Astrocyte (in vitro differentiated cells and primary cell): Measurements from ENCODE around the gene RNF145. TPM values are rescaled to one million over a fixed set of nuclear protein-coding genes. Genes with fewer than 3 reads are reported as not detected.

ENCODE experiments used
- DNase-seq: peaks from one replicate; pipeline ENCODE4 v3.0.0-alpha.2; 2010; ENCODE audit warnings: low read depth
- FAIRE-seq: peaks from 2 replicates; lab custom pipeline; 2011; peaks lifted over from hg19 to GRCh38; lab: Jason Lieb, UNC
- H2AFZ ChIP-seq: 2 replicates; pipeline ENCODE4 v1.6.0; 2012; ENCODE audit warnings: low read depth, low read length, inconsistent platforms
- H3K27ac ChIP-seq: 2 replicates; pipeline ENCODE4 v1.5.1; 2011; ENCODE audit warnings: low read depth, low read length, inconsistent platforms
- H3K27me3 ChIP-seq: 2 replicates; pipeline ENCODE4 v1.6.0; 2011; ENCODE audit warnings: low read length, inconsistent platforms; ENCODE audit not compliant: insufficient read depth
- H3K36me3 ChIP-seq: 2 replicates; pipeline ENCODE4 v1.5.1; 2011; ENCODE audit warnings: low read length, inconsistent platforms; ENCODE audit not compliant: insufficient read depth
- H3K4me1 ChIP-seq: 2 replicates; pipeline ENCODE4 v1.5.1; 2011; ENCODE audit warnings: low read length, inconsistent platforms; ENCODE audit not compliant: insufficient read depth
- H3K4me2 ChIP-seq: 2 replicates; pipeline ENCODE4 v1.6.0; 2012; ENCODE audit warnings: low read length, inconsistent platforms
- H3K4me3 ChIP-seq: 2 replicates; pipeline ENCODE4 v1.5.1; 2011; ENCODE audit warnings: low read depth, mild to moderate bottlenecking, low read length, inconsistent platforms; ENCODE audit not compliant: insufficient read depth
- H3K79me2 ChIP-seq: 2 replicates; pipeline ENCODE4 v1.6.0; 2012; ENCODE audit warnings: mild to moderate bottlenecking, low read length, inconsistent platforms; ENCODE audit not compliant: insufficient read depth
- H3K9ac ChIP-seq: 2 replicates; pipeline ENCODE4 v1.6.0; 2012; ENCODE audit warnings: mild to moderate bottlenecking, low read length, inconsistent platforms
- H3K9me3 ChIP-seq: 2 replicates; pipeline ENCODE4 v1.5.1; 2012; ENCODE audit warnings: low read depth, mild to moderate bottlenecking, low read length, inconsistent platforms; ENCODE audit not compliant: insufficient read depth
- H4K20me1 ChIP-seq: 2 replicates; pipeline ENCODE4 v1.6.0; 2012; ENCODE audit warnings: low read length, inconsistent platforms; ENCODE audit not compliant: insufficient read depth
- H3K27ac Mint-ChIP-seq: one replicate; pipeline ENCODE4 v1.8.0; 2021; ENCODE audit warnings: mild to moderate bottlenecking, mixed read lengths; ENCODE audit not compliant: unreplicated experiment
- H3K27me3 Mint-ChIP-seq: one replicate; pipeline ENCODE4 v1.8.0; 2021; ENCODE audit warnings: low read depth, mixed read lengths; ENCODE audit not compliant: unreplicated experiment
- H3K36me3 Mint-ChIP-seq: one replicate; pipeline ENCODE4 v1.8.0; 2021; ENCODE audit warnings: low read depth, mixed read lengths; ENCODE audit not compliant: unreplicated experiment
- H3K4me1 Mint-ChIP-seq: one replicate; pipeline ENCODE4 v1.8.0; 2021; ENCODE audit warnings: low read depth, mixed read lengths; ENCODE audit not compliant: unreplicated experiment
- H3K4me3 Mint-ChIP-seq: one replicate; pipeline ENCODE4 v1.8.0; 2021; ENCODE audit warnings: mild to moderate bottlenecking, moderate library complexity, mixed read lengths; ENCODE audit not compliant: unreplicated experiment
- H3K9me3 Mint-ChIP-seq: one replicate; pipeline ENCODE4 v1.8.0; 2021; ENCODE audit warnings: mild to moderate bottlenecking, mixed read lengths; ENCODE audit not compliant: unreplicated experiment
- CTCF ChIP-seq: IDR thresholded peaks from 2 replicates; pipeline ENCODE4 v1.5.1; 2011; ENCODE audit warnings: low read depth, mild to moderate bottlenecking, inconsistent platforms, low read length, moderate library complexity; ENCODE audit not compliant: insufficient read depth
- EZH2 ChIP-seq: IDR thresholded peaks from 2 replicates; pipeline ENCODE4 v1.6.1; 2012; ENCODE audit warnings: mild to moderate bottlenecking, low read length, inconsistent platforms; ENCODE audit not compliant: insufficient read depth
- total RNA-seq: library from RNA; stranded (reverse); gene quantifications from 2 replicates; pipeline ENCODE4 v1.2.1, GENCODE V29; 2021

The RNF145 gene
- total RNA-seq, 1 donor from 2014 or later: 54.0 TPM

GRCh38 chr5:159157552-159157951 is 51.8 kb downstream of the RNF145 start:
- FAIRE-seq: no peak
- H3K27me3 Mint-ChIP-seq: no peaks in the 10 kb centered on the region
- Histone ChIP-seq H3K4me1 (peaks cover 3% of the 10 kb centered on the region), H3K36me3 (peaks cover 40% of the 10 kb centered on the region), H3K79me2 (peaks cover 9% of the 10 kb centered on the region), H3K27me3 (no peaks in the 10 kb centered on the region), H2AFZ (no peak overlapping the region), H4K20me1 (peaks cover 14% of the 10 kb centered on the region), H3K9ac (no peak overlapping the region), H3K4me2 (no peak overlapping the region), H3K9me3 (no peaks in the 10 kb centered on the region), H3K27ac (no peak overlapping the region), H3K4me3 (no peak overlapping the region)
- H3K27ac Mint-ChIP-seq: no peak overlapping the region
- no peak for DNase-seq
- no peak overlapping the region for H3K4me3 Mint-ChIP-seq
- peaks cover 6% of the 10 kb centered on the region for H3K36me3 Mint-ChIP-seq
- no peaks in the 10 kb centered on the region for H3K9me3 Mint-ChIP-seq
- H3K4me1 Mint-ChIP-seq: peaks cover 20% of the 10 kb centered on the region
- TF ChIP-seq EZH2 (no peak), CTCF (no peak)

- Histone ChIP-seq H3K4me1 (peaks cover 3% of the 10 kb centered on the region), H3K36me3 (peaks cover 38% of the 10 kb centered on the region), H4K20me1 (peaks cover 14% of the 10 kb centered on the region), H3K27me3 (no peaks in the 10 kb centered on the region), H3K4me3 (no peak overlapping the region), H3K9me3 (no peaks in the 10 kb centered on the region), H3K4me2 (no peak overlapping the region), H3K27ac (no peak overlapping the region), H3K79me2 (peaks cover 9% of the 10 kb centered on the region), H2AFZ (no peak overlapping the region), H3K9ac (peak overlapping the region; percentile 25)
- TF ChIP-seq EZH2 (no peak), CTCF (peak; percentile 94)
- DNase-seq (peak; percentile 47), FAIRE-seq (no peak)
- H3K4me1 Mint-ChIP-seq: peaks cover 17% of the 10 kb centered on the region
- H3K4me3 Mint-ChIP-seq: no peak overlapping the region
- H3K27ac Mint-ChIP-seq: no peak overlapping the region
- H3K36me3 Mint-ChIP-seq: peaks cover 6% of the 10 kb centered on the region
- no peaks in the 10 kb centered on the region for H3K9me3 Mint-ChIP-seq
- H3K27me3 Mint-ChIP-seq: no peaks in the 10 kb centered on the region
These were observed 52.7 kb downstream of the RNF145 start for GRCh38 chr5:159156426-159157238.

GRCh38 chr5:159155960-159156359 is 53.4 kb downstream of the RNF145 start:
- peaks cover 12% of the 10 kb centered on the region for H3K4me1 Mint-ChIP-seq
- Histone ChIP-seq H3K36me3 (peaks cover 35% of the 10 kb centered on the region), H2AFZ (no peak overlapping the region), H3K9me3 (no peaks in the 10 kb centered on the region), H3K79me2 (peaks cover 6% of the 10 kb centered on the region), H3K27ac (no peak overlapping the region), H3K4me2 (no peak overlapping the region), H4K20me1 (peaks cover 14% of the 10 kb centered on the region), H3K4me3 (no peak overlapping the region), H3K4me1 (peaks cover 3% of the 10 kb centered on the region), H3K27me3 (no peaks in the 10 kb centered on the region), H3K9ac (no peak overlapping the region)
- H3K36me3 Mint-ChIP-seq: peaks cover 6% of the 10 kb centered on the region
- no peak for DNase-seq
- no peaks in the 10 kb centered on the region for H3K9me3 Mint-ChIP-seq
- H3K27me3 Mint-ChIP-seq: no peaks in the 10 kb centered on the region
- H3K27ac Mint-ChIP-seq: no peak overlapping the region
- TF ChIP-seq EZH2 (no peak), CTCF (no peak)
- no peak overlapping the region for H3K4me3 Mint-ChIP-seq
- FAIRE-seq: no peak
